ENCODE results near the gene CSDE1. TPM values are rescaled to one million over a fixed set of nuclear protein-coding genes. Genes with fewer than 3 reads are reported as not detected.

CSDE1 gene
- total RNA-seq, 1 donor from 2014 or later: 635 TPM

DNA sequence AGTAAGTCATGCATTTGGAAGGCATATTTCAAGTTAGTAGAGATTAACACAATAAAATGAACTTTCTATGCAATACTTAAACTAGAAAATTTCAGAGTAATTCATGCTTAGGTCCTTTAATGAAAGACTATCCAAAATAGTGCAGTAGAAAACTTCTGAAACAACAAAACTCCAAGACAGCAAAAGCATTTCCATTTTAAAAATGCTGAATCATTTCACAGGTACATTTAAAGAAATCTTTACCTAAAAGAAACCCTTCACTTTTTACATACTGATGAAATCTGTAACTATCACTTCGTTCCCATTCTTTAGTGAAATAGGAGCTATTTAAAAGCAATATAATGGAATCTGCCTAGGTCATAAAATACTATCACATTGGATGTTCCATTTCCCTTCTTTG, 17.5 kb downstream of the CSDE1 start:
- no peak overlapping the region for H3K4me2 ChIP-seq (ENCODE audit: low read length)
- H3K36me3 Mint-ChIP-seq (ENCODE audit: low read depth, unreplicated experiment): peaks cover 11% of the 10 kb centered on the region
- peaks cover 90% of the 10 kb centered on the region for H4K20me1 ChIP-seq (ENCODE audit: insufficient read depth, low read length)
- no peak overlapping the region for H2AFZ ChIP-seq (ENCODE audit: low read depth, low read length)
- no peak overlapping the region for H3K9ac ChIP-seq (ENCODE audit: low read length)
- H3K36me3 ChIP-seq (ENCODE audit: insufficient read depth, low read length): peaks cover 66% of the 10 kb centered on the region
- H3K79me2 ChIP-seq (ENCODE audit: insufficient read depth, low read length): peaks cover 99% of the 10 kb centered on the region
- no peaks in the 10 kb centered on the region for H3K4me1 ChIP-seq (ENCODE audit: insufficient read depth, low read length)
- H3K4me1 Mint-ChIP-seq (ENCODE audit: low read depth, unreplicated experiment): peaks cover 13% of the 10 kb centered on the region
- no peaks in the 10 kb centered on the region for H3K27me3 ChIP-seq (ENCODE audit: insufficient read depth, low read length)
- H3K4me3 ChIP-seq (ENCODE audit: insufficient read depth, low read depth, low read length): no peak overlapping the region
- no peak for FAIRE-seq
- H3K9me3 ChIP-seq (ENCODE audit: insufficient read depth, low read depth, low read length): no peaks in the 10 kb centered on the region
- no peaks in the 10 kb centered on the region for H3K27me3 Mint-ChIP-seq (ENCODE audit: low read depth, unreplicated experiment)
- no peak overlapping the region for H3K27ac ChIP-seq (ENCODE audit: low read depth, low read length)
- no peaks in the 10 kb centered on the region for H3K9me3 Mint-ChIP-seq (ENCODE audit: unreplicated experiment)
- H3K27ac Mint-ChIP-seq (ENCODE audit: unreplicated experiment): no peak overlapping the region
- H3K4me3 Mint-ChIP-seq (ENCODE audit: unreplicated experiment): no peak overlapping the region
- no peak for TF ChIP-seq EZH2 (IDR thresholded peaks at IDR 0.05; ENCODE audit: insufficient read depth, low read length)
- TF ChIP-seq, protein P1, sequence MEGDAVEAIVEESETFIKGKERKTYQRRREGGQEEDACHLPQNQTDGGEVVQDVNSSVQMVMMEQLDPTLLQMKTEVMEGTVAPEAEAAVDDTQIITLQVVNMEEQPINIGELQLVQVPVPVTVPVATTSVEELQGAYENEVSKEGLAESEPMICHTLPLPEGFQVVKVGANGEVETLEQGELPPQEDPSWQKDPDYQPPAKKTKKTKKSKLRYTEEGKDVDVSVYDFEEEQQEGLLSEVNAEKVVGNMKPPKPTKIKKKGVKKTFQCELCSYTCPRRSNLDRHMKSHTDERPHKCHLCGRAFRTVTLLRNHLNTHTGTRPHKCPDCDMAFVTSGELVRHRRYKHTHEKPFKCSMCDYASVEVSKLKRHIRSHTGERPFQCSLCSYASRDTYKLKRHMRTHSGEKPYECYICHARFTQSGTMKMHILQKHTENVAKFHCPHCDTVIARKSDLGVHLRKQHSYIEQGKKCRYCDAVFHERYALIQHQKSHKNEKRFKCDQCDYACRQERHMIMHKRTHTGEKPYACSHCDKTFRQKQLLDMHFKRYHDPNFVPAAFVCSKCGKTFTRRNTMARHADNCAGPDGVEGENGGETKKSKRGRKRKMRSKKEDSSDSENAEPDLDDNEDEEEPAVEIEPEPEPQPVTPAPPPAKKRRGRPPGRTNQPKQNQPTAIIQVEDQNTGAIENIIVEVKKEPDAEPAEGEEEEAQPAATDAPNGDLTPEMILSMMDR (IDR thresholded peaks at IDR 0.05; ENCODE audit: insufficient read depth, low read depth, low read length): no peak
- no peak for DNase-seq (ENCODE audit: low read depth)

DNA sequence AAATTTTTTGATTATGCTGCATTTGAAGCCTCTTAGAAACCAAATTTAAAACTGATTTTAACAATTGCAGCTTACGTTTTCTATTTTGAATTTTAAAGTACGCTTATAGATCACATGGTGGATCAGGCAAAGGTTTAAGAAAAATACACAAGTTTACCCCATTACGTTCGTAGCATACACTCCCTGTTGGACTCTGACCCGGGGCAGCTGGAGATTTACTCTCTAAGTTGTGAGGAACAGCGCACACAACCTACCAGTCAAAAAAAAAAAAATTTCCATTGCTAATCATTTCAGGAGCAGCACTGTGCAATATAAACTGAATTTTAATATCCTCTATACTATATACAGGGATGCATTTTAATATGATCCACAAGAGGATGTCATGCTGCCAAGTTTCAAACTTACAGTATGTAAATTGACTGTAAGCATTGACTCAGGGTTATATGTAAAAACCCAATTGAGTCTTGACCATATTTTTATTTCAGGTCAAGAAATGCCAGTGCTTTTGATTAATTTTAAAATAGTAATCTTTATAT, 20.4 kb downstream of the CSDE1 start:
- FAIRE-seq: no peak
- Histone ChIP-seq H3K4me3 (ENCODE audit: insufficient read depth, low read depth, low read length) (no peak overlapping the region), H2AFZ (ENCODE audit: low read depth, low read length) (no peak overlapping the region), H3K9ac (ENCODE audit: low read length) (no peak overlapping the region), H3K4me2 (ENCODE audit: low read length) (no peak overlapping the region), H4K20me1 (ENCODE audit: insufficient read depth, low read length) (peaks cover 68% of the 10 kb centered on the region), H3K79me2 (ENCODE audit: insufficient read depth, low read length) (peaks cover 86% of the 10 kb centered on the region), H3K36me3 (ENCODE audit: insufficient read depth, low read length) (peaks cover 78% of the 10 kb centered on the region), H3K27me3 (ENCODE audit: insufficient read depth, low read length) (no peaks in the 10 kb centered on the region), H3K4me1 (ENCODE audit: insufficient read depth, low read length) (no peaks in the 10 kb centered on the region), H3K9me3 (ENCODE audit: insufficient read depth, low read depth, low read length) (no peaks in the 10 kb centered on the region), H3K27ac (ENCODE audit: low read depth, low read length) (no peak overlapping the region)
- TF ChIP-seq, protein P1 (IDR thresholded peaks at IDR 0.05; ENCODE audit: insufficient read depth, low read depth, low read length): no peak
- TF ChIP-seq EZH2 (IDR thresholded peaks at IDR 0.05; ENCODE audit: insufficient read depth, low read length): no peak
- no peak for DNase-seq (ENCODE audit: low read depth)
- H3K36me3 Mint-ChIP-seq (ENCODE audit: low read depth, unreplicated experiment): peaks cover 17% of the 10 kb centered on the region
- H3K9me3 Mint-ChIP-seq (ENCODE audit: unreplicated experiment): no peaks in the 10 kb centered on the region
- H3K4me3 Mint-ChIP-seq (ENCODE audit: unreplicated experiment): no peak overlapping the region
- H3K4me1 Mint-ChIP-seq (ENCODE audit: low read depth, unreplicated experiment): peaks cover 5% of the 10 kb centered on the region
- no peaks in the 10 kb centered on the region for H3K27me3 Mint-ChIP-seq (ENCODE audit: low read depth, unreplicated experiment)
- no peak overlapping the region for H3K27ac Mint-ChIP-seq (ENCODE audit: unreplicated experiment)

DNA sequence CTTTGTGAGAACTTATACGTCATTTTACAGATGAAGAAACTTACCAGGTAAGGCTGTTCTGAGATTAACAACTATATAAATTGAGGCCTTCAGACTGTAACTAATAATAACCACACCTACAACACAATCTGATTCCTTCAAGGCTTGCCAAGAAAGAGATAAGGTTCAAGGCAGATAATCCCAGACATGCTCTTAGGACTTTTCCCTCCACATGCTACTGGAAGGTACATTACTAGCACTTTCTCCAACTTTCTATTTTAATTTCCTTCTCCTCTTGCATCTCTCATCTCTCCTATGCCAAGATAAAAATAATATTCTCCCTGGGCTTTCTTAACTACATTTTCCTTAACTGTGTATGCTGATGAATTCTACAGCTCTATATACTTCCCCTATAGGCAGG, 22.3 kb downstream of the CSDE1 start:
- Histone ChIP-seq H3K9me3 (ENCODE audit: insufficient read depth, low read depth, low read length) (no peaks in the 10 kb centered on the region), H3K27me3 (ENCODE audit: insufficient read depth, low read length) (no peaks in the 10 kb centered on the region), H3K27ac (ENCODE audit: low read depth, low read length) (no peak overlapping the region), H2AFZ (ENCODE audit: low read depth, low read length) (no peak overlapping the region), H3K4me3 (ENCODE audit: insufficient read depth, low read depth, low read length) (no peak overlapping the region), H3K4me1 (ENCODE audit: insufficient read depth, low read length) (no peaks in the 10 kb centered on the region), H3K36me3 (ENCODE audit: insufficient read depth, low read length) (peaks cover 84% of the 10 kb centered on the region), H3K4me2 (ENCODE audit: low read length) (no peak overlapping the region), H4K20me1 (ENCODE audit: insufficient read depth, low read length) (peaks cover 63% of the 10 kb centered on the region), H3K79me2 (ENCODE audit: insufficient read depth, low read length) (peaks cover 84% of the 10 kb centered on the region), H3K9ac (ENCODE audit: low read length) (no peak overlapping the region)
- H3K27me3 Mint-ChIP-seq (ENCODE audit: low read depth, unreplicated experiment): no peaks in the 10 kb centered on the region
- no peaks in the 10 kb centered on the region for H3K4me1 Mint-ChIP-seq (ENCODE audit: low read depth, unreplicated experiment)
- FAIRE-seq: no peak
- no peak for DNase-seq (ENCODE audit: low read depth)
- H3K27ac Mint-ChIP-seq (ENCODE audit: unreplicated experiment): no peak overlapping the region
- H3K4me3 Mint-ChIP-seq (ENCODE audit: unreplicated experiment): no peak overlapping the region
- H3K36me3 Mint-ChIP-seq (ENCODE audit: low read depth, unreplicated experiment): peaks cover 21% of the 10 kb centered on the region
- TF ChIP-seq, protein P1 (IDR thresholded peaks at IDR 0.05; ENCODE audit: insufficient read depth, low read depth, low read length): no peak
- TF ChIP-seq EZH2 (IDR thresholded peaks at IDR 0.05; ENCODE audit: insufficient read depth, low read length): no peak
- no peaks in the 10 kb centered on the region for H3K9me3 Mint-ChIP-seq (ENCODE audit: unreplicated experiment)

Measured in astrocyte (in vitro differentiated cells and primary cell).